ENCODE data around the gene CCDC194. TPM values are rescaled to one million over a fixed set of nuclear protein-coding genes. Genes with fewer than 3 reads are reported as not detected.
A peak's percentile ranks its signal among the peaks of the same experiment; 100 is the strongest.

Gene CCDC194
- total RNA-seq, 1 donor from 2014 or later: 0.50 TPM

DNA sequence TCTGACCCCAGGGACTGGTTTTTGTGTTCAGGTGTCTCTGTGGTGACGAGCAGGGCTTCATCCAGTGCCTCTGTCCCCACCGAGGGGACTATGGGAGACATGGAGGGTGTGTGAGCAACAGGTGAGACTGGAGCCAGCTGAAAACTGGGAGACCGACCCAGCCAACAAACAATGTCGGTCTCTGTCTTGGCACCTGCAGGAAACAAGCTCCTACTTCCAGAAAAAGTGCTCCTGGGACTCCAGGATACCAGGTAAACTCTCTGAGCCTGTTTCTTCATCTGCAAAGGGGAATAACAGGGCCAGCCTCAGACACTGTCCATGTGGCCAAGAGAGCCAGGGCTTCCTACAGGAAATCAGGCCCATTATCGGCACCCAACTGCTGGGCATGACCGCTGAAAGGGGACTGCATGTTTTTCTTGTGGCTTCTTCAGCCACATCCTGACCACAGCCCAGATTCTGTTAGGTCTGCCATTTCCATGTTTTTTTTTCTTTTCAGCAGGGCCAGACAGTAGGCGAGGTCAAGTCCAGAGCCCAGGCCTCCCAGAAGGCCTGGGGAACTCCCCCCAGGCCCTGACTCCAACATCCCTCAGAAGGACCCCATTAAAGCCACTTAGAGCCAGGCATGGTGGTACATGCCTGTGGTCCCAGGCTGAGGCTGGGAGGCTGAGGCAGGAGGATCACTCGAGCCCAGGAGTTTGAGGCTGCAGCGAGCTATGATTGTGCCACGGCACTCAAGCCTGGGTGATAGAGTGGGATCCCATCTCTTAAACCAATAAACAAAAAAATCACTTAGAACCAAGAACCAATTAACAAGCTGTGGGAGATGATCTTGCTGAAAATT is 12.3 kb upstream of the CCDC194 start:
- ATAC-seq: peak; percentile 4

DNA sequence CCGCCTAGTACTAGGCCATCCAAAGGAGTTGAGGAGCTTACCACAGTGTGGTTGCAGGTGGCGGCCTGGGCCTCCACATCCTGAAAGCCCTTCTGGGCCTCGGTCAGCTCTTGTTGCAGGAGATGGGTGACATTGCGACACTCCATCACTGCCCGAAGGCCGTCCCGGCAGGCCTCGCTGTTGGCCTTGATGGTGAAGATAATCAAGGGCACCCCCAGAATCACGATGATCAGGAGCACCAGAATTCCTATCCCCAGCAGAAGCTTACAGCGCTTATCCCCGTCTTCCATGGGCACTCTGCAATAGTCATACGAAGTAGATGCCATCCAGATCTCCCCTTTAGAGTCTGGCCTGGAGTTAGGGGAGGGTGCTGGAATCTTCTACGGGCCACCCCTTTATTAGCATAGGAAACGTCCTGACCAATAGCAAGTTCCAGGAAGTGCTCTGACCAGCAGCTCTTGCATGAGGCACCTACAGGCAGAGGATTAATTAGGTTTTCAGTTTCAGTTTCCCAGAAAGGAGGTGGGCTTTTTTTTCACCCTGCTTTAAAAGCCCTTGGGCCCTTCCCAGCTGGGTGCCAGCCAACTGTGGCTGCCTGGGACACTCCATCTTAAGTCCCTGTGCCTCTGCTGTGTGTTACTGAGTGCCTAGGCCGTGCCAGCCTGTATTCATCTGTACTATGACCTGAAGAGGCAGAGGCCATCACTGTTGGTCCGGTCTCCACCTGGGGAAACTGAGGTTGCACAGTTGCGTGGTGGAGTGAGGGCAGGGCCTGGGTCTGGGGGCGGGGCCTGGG is 11.5 kb upstream of the CCDC194 start, which contains the start of gene BST2:
Gene BST2 (minus strand): TSS at position 381 of the 796 bp plus-strand sequence. CDS start 55 bp downstream, at position 326.
- ATAC-seq (peak; percentile 91), DNase-seq (ENCODE audit: low spot score) (peak; percentile 78)

More for the DNA sequence above, 12.3 kb upstream of the CCDC194 start:
- DNase-seq (ENCODE audit: low spot score): no peak

DNA sequence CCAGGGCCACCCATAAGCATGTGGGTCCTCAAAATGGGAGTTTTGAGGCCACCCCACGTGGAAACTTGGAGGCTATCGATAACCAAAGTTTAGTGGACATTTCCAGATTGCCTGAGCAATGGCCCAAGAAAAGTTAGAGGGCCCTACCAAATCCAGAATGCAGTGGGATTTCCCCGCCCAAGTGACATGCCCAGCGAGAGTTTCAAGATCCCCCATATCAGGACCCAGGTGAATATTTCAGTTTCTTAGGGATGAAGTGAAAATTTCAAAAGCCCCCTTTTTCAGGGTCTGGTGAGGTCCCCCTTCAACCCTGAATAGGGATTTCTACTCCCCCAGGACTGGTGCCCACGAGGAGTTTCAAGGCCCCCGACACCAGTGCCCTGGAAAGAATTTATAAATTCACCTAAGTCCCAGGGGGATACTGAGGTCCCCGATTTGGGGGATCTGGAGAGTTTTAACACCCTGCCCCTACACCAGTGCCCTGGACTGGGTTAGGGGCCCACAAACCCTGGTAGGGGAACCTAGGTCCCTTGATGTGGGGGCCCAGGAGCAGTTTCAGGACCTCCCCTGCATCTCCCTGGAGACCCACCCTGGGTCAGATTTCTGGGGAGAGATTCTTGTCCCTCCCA is 10.7 kb upstream of the CCDC194 start:
- ATAC-seq (no peak), DNase-seq (ENCODE audit: low spot score) (no peak)

DNA sequence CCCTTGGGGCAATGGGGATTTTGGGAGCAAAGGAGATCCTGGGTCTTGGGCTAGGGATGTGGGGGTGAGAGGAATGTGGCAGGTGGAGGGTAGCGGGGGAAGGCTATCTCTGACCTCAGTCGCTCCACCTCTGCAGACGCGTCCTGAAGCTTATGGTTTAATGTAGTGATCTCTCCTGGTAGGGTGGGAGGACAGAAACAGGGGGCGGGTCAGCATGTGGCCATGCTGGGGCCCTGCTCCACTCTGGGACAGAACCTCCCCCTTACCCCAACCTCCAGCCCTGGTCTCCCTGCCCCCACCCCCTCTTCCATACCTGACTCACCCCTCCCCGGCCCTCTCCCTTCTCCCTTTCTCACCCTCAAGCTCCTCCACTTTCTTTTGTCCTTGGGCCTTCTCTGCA is 10.0 kb upstream of the CCDC194 start:
- ATAC-seq (no peak), DNase-seq (ENCODE audit: low spot score) (no peak)

- peak; percentile 17 for ATAC-seq
These were observed 9.2 kb upstream of the CCDC194 start for GRCh38 chr19:17402982-17403855.

GRCh38 chr19:17401628-17402027 is 7.6 kb upstream of the CCDC194 start:
- DNase-seq (ENCODE audit: low spot score): no peak
- no peak for ATAC-seq

More at GRCh38 chr19:17402982-17403855, 9.2 kb upstream of the CCDC194 start:
- DNase-seq (ENCODE audit: low spot score): no peak

DNA sequence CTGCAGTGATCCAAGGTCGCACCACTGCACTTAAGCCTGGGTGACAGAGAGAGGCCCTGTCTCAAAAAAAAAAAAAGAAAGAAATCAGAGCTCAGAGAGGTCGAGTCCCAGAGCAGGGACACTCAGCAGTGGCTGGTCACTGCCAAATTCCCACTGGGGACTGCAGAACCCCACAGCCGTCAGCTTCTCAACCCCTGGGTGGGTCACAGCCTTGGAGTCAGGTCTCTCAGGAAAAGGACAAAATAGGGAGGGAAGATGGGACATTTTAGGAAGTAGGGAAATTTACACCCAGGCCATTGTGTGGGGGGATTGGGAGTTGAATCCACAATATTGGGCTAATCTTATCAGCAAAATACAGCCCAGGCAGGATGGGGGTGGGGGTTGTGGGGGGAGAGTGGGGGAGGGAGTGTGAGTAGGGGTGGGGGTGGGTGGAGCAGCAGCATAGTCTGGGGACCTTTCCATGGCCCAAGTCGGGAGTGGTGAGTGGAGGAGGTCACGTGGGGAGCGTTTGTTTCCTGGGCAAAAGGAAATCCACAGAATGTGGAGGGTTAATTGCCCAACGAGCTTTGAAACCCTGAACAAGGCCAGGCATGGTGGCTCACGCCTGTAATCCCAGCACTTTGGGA is 5.0 kb upstream of the CCDC194 start:
- DNase-seq (ENCODE audit: low spot score) (no peak), ATAC-seq (no peak)

DNA sequence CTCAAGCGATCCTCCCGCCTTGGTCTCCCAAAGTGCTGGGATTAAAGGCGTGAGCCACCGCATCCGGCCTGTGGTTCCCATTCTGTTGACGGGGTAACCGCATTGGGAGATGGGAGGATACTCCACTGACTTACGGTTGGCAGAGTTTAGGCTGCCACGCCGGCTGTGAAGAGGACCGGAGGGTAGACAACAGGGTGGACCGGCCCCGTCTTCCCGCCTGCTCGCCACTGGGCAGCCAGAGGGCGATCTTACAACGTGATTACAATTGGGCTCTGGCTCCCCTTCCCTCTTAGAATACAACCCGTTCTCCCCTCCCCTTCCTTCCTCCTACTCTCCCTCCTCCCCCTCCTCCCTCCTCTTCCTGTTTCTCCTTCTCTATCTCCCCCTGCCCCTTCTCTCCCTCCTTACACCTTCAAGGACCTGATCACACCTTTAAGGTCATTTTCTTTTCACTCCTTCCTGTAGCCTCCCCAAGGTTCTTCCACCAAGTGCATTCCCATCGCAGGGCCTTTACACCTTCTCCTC is 957 bp upstream of the CCDC194 start:
- ATAC-seq: peak; percentile 58

DNA sequence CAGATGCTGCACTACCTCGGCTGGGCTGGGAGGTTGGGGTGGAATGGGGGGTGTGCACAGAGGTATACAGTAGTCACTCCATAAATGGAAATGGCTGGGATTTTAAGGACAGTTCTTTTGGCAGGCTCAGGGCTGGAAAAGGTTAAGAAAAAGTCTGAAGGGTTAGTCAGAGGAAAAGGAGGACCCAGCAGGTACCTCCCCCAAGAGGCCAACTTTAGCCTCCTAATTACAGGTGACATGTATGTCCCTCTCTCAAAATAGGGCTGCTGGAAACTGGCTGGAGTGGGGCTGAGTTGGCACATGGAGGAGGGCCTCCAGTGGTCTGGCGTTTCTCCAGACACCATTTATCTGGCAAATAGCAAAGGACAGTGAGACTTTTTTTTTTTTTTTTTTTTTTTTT is 994 bp downstream of the CCDC194 start:
- DNase-seq (ENCODE audit: low spot score): no peak

More for the DNA sequence above, 957 bp upstream of the CCDC194 start:
- DNase-seq (ENCODE audit: low spot score): no peak

GRCh38 chr19:17391371-17392151 is 2.4 kb downstream of the CCDC194 start:
- peak; percentile 5 for ATAC-seq
- no peak for DNase-seq (ENCODE audit: low spot score)

More for the DNA sequence above, 994 bp downstream of the CCDC194 start:
- no peak for ATAC-seq

DNA sequence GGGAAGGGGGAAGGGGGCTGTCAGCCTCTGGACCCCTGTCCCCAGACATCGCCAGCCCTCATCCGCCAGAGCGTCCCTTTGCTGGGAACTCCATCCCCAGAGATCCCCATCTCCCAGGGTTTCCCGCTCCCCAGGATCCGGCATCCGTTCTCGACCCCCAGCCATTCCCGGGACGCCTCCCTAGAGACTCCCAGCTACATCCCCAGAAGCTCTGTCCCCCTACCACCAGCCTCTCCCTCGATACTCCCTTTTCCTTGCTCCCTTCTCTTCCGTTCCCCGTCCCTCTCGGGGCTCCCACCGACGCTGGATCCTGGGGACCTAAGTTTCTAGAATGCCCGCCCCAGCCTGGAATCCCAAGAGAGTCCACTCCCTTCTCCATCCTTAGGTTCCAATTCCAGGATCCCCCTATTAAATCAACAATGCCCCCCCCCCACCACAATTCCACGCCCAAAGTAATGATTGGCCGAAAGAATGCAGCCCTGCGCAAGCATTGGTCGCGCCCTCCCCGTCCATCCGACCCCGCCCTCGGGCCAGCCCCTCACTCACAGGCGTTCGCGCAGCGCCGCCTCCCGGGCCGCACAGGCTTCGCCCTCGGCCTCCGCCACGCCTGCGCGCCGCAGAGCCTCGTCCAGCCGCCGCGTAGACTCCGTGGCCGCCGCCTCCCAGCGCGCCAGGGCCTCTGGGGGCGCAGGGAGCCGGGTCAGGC is 3.2 kb downstream of the CCDC194 start:
- ATAC-seq (peak; percentile 92), DNase-seq (ENCODE audit: low spot score) (peak; percentile 76)

DNA sequence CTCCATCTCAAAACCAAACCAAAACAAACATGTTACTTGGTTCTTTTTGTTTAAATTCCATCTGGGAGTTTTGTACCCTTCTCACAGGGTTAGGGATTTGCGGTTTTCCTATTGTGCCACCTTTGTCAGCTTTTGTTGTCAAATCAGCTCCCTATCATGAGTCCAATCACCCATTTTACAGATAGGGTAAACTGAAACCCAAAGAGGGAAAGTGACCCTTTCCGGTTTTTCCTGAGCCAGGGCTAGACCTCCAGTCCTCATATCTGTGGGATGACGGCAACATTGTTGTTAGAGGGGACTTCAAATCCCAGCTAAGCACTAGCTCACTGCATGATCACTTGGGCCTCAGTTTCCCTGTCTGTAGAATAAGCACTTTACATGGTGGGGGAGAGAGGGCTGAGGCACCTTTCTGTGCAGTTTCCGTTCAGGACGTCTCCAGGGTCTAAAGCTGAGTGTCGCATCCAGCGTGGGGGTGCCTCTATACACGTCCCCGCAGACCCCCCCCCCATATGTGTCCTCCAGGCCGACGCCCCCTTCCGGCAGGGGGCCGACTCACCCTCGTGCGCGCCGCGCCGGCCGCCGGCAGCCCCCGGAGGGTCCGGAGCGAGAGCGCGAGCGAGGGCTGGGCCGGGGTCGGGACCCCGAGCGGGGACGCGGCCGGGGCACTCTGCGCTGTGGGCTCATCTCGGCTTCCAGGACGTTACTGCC is 3.9 kb downstream of the CCDC194 start:
- DNase-seq (ENCODE audit: low spot score) (no peak), ATAC-seq (no peak)

DNA sequence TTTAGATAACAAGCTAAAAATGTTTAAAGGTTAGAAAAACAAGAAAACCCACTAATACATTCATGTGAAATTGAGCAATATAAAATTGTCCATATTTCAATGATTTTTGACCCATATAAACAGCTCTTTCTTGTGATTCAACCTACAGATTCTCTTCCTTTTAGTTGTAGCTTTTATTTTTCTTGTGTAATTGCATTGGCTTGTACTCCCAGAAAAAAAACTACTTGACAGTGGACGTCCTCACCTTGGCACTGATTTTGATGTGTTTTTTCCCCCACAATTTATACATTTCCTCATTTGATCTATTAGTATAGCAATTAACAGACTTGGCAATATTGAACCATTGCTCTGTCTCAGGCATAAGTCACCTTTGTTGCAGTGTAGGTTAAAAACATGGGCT is 4.7 kb downstream of the CCDC194 start:
- ATAC-seq (no peak), DNase-seq (ENCODE audit: low spot score) (no peak)

GRCh38 chr19:17385878-17386611 is 8.0 kb downstream of the CCDC194 start:
- DNase-seq (ENCODE audit: low spot score) (no peak), ATAC-seq (peak; percentile 72)

DNA sequence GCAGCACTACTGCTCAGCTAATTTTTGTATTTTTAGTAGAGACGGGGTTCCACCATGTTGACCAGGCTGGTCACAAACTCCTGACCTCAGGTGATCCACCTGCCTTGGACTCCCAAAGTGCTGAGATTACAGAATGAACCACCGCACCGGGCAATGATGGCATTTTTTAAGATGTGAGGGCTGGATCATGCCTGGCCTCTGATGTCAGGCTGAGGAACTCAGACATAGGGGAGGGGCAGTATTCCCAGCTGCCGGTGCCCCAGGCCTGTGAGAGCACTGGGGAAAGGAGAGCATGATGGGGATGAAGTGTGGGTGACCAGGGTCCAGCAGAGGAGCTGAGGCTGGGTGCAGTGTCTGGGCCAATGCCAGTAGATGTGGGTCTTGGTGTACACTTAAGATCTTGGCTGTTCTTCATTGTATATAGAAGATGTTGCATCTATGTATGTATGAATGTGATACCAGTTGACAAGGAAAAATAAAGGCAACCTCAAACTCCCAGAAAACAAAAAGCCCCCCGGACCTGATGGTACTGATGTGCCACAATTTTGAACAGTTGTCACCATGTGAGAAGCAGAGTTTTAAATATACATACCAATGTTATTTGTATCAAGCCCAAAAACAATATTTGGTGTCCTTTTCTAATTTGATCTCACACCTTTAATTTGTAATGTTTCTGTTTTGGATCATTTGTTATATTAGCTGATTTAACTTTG is 13.4 kb downstream of the CCDC194 start:
- no peak for ATAC-seq
- DNase-seq (ENCODE audit: low spot score): no peak

GRCh38 chr19:17379221-17379631 is 14.8 kb downstream of the CCDC194 start:
- ATAC-seq (peak; percentile 15), DNase-seq (ENCODE audit: low spot score) (no peak)

Measured in left lobe of liver (tissue), 2 donors.